Measurements from ENCODE around the gene EML6. TPM values are rescaled to one million over a fixed set of nuclear protein-coding genes. Genes with fewer than 3 reads are reported as not detected.
"Not testable (repeated sequence)": the region's sequence is repeated elsewhere in the genome, so short reads cannot be mapped to it uniquely, and the experiment has no call there.

EML6 gene
- total RNA-seq, 1 donor from 2014 or later, result 2.5 TPM

- Histone ChIP-seq H3K4me1 (no peaks in the 10 kb centered on the region), H3K4me3 (no peak overlapping the region), H3K36me3 (no peaks in the 10 kb centered on the region), H3K27ac (no peak overlapping the region), H3K27me3 (ENCODE audit: low read depth) (no peaks in the 10 kb centered on the region), H3K9me3 (no peaks in the 10 kb centered on the region)
- no peak for ATAC-seq
- intact Hi-C loops (cut with DNase I), result no loop called here
- TF ChIP-seq CTCF (IDR thresholded peaks at IDR 0.05), result no peak
- no peak for DNase-seq
Observed at GRCh38 chr2:54834721-54835120, 111.3 kb downstream of the EML6 start.

- Histone ChIP-seq H3K27me3 (ENCODE audit: low read depth) (no peaks in the 10 kb centered on the region), H3K36me3 (no peaks in the 10 kb centered on the region), H3K4me3 (no peak overlapping the region), H3K27ac (no peak overlapping the region), H3K4me1 (no peaks in the 10 kb centered on the region), H3K9me3 (no peaks in the 10 kb centered on the region)
- DNase-seq, result no peak
- intact Hi-C loops (cut with DNase I), result no loop called here
- TF ChIP-seq CTCF (IDR thresholded peaks at IDR 0.05), result no peak
- no peak for ATAC-seq
Observed at GRCh38 chr2:54836477-54836876, 113.0 kb downstream of the EML6 start.

- DNase-seq (peak; percentile 48), ATAC-seq (peak; percentile 89)
- Histone ChIP-seq H3K27ac (no peak overlapping the region), H3K27me3 (ENCODE audit: low read depth) (no peaks in the 10 kb centered on the region), H3K36me3 (no peaks in the 10 kb centered on the region), H3K9me3 (no peaks in the 10 kb centered on the region), H3K4me1 (no peaks in the 10 kb centered on the region), H3K4me3 (no peak overlapping the region)
- TF ChIP-seq CTCF (IDR thresholded peaks at IDR 0.05), result peak; percentile 92
- intact Hi-C loops (cut with DNase I), result no loop called here
Observed at GRCh38 chr2:54838585-54839035, 115.1 kb downstream of the EML6 start.

GRCh38 chr2:54839461-54840255, 116.2 kb downstream of the EML6 start:
- H3K27ac ChIP-seq, result no peak overlapping the region
- H3K36me3 ChIP-seq, result no peaks in the 10 kb centered on the region
- DNase-seq, result no peak
- H3K4me1 ChIP-seq, result no peaks in the 10 kb centered on the region
- H3K27me3 ChIP-seq (ENCODE audit: low read depth), result no peaks in the 10 kb centered on the region
- intact Hi-C loops (cut with DNase I), result no loop called here
- no peak for TF ChIP-seq CTCF (IDR thresholded peaks at IDR 0.05)
- H3K4me3 ChIP-seq, result no peak overlapping the region
- ATAC-seq, result peak in 1 of 2 donors; percentile 50
- no peaks in the 10 kb centered on the region for H3K9me3 ChIP-seq

GRCh38 chr2:54840559-54841468, 117.4 kb downstream of the EML6 start:
- H3K36me3 ChIP-seq, result no peaks in the 10 kb centered on the region
- H3K4me3 ChIP-seq, result no peak overlapping the region
- intact Hi-C loops (cut with DNase I), result no loop called here
- DNase-seq, result no peak
- H3K27ac ChIP-seq, result no peak overlapping the region
- no peaks in the 10 kb centered on the region for H3K4me1 ChIP-seq
- no peaks in the 10 kb centered on the region for H3K9me3 ChIP-seq
- no peak for TF ChIP-seq CTCF (IDR thresholded peaks at IDR 0.05)
- H3K27me3 ChIP-seq (ENCODE audit: low read depth), result no peaks in the 10 kb centered on the region
- no peak for ATAC-seq

- H3K4me1 ChIP-seq; H3K36me3 ChIP-seq; ATAC-seq; H3K4me3 ChIP-seq; H3K27ac ChIP-seq; DNase-seq; H3K27me3 ChIP-seq (ENCODE audit: low read depth); H3K9me3 ChIP-seq; intact Hi-C loops (cut with DNase I): not testable (repeated sequence)
Observed at GRCh38 chr2:54841500-54841899, 118.0 kb downstream of the EML6 start.
